NT2/D1 (cell line): ENCODE results near the gene SLC2A6.
A peak's percentile ranks its signal among the peaks of the same experiment; 100 is the strongest.

Source experiments
- DNase-seq: peaks from one replicate; pipeline ENCODE4 v3.0.0-alpha.2; 2011; ENCODE audit warnings: low read depth, low spot score
- H3K27me3 ChIP-seq: 2 replicates; pipeline ENCODE4 v1.6.0; 2011; ENCODE audit warnings: mild to moderate bottlenecking; ENCODE audit not compliant: insufficient read length, insufficient read depth
- H3K36me3 ChIP-seq: 2 replicates; pipeline ENCODE4 v1.6.1; 2011; ENCODE audit warnings: mild to moderate bottlenecking, low read length, mixed read lengths; ENCODE audit not compliant: insufficient read depth, insufficient read length
- H3K4me1 ChIP-seq: 2 replicates; pipeline ENCODE4 v1.5.1; 2011; ENCODE audit not compliant: insufficient read depth, insufficient read length
- H3K4me3 ChIP-seq: 2 replicates; pipeline ENCODE4 v1.5.1; 2011; ENCODE audit warnings: low read depth; ENCODE audit not compliant: insufficient read length
- H3K9ac ChIP-seq: 2 replicates; pipeline ENCODE4 v1.6.0; 2011; ENCODE audit warnings: low read depth; ENCODE audit not compliant: insufficient read length
- H3K9me3 ChIP-seq: 2 replicates; pipeline ENCODE4 v1.5.1; 2011; ENCODE audit warnings: mild to moderate bottlenecking, low read length; ENCODE audit not compliant: insufficient read depth
- SUZ12 ChIP-seq: IDR thresholded peaks from 2 replicates; pipeline ENCODE4 v1.6.1; 2011; ENCODE audit not compliant: insufficient read length, insufficient read depth; ENCODE audit errors: extremely low read depth
- YY1 ChIP-seq: IDR thresholded peaks from 2 replicates; pipeline ENCODE4 v1.6.1; 2011; ENCODE audit not compliant: insufficient read length, insufficient read depth
- ZNF274 ChIP-seq: IDR thresholded peaks from 2 replicates; pipeline ENCODE4 v1.6.1; 2011; ENCODE audit warnings: mild to moderate bottlenecking, low read depth, low read length

SLC2A6 gene

GRCh38 chr9:133472753-133473378 lies 6.0 kb downstream of the SLC2A6 start:
- H3K4me3 ChIP-seq, result no peak overlapping the region
- TF ChIP-seq SUZ12, result no peak
- TF ChIP-seq ZNF274, result no peak
- no peak for TF ChIP-seq YY1
- H3K27me3 ChIP-seq, result no peaks in the 10 kb centered on the region
- no peaks in the 10 kb centered on the region for H3K9me3 ChIP-seq
- H3K9ac ChIP-seq, result no peak overlapping the region
- DNase-seq, result no peak
- H3K4me1 ChIP-seq, result peaks cover 10% of the 10 kb centered on the region
- peaks cover 71% of the 10 kb centered on the region for H3K36me3 ChIP-seq

DNA sequence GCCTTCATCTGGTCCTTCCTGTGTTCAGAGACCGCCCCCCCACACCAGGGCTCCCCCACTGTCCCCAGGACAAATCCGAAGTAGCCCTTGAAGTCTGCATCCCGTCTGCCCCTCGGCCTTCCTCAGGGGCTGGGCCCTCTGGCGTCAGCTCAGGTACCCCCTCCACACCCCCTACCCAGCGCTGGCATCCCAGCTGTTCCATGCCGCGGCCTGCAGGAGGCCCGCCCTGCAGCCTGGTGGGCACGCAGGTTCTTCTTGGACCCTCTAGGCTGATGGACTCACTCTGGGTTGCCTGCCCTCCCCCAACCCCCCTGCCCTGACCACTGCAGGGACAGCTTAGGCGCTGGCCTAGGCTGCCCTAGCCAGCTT lies 6.6 kb downstream of the SLC2A6 start:
- H3K9ac ChIP-seq, result no peak overlapping the region
- H3K4me3 ChIP-seq, result no peak overlapping the region
- no peak for TF ChIP-seq SUZ12
- no peak for TF ChIP-seq ZNF274
- no peak for TF ChIP-seq YY1
- no peaks in the 10 kb centered on the region for H3K9me3 ChIP-seq
- DNase-seq, result no peak
- H3K4me1 ChIP-seq, result peaks cover 10% of the 10 kb centered on the region
- peaks cover 68% of the 10 kb centered on the region for H3K36me3 ChIP-seq
- no peaks in the 10 kb centered on the region for H3K27me3 ChIP-seq

DNA sequence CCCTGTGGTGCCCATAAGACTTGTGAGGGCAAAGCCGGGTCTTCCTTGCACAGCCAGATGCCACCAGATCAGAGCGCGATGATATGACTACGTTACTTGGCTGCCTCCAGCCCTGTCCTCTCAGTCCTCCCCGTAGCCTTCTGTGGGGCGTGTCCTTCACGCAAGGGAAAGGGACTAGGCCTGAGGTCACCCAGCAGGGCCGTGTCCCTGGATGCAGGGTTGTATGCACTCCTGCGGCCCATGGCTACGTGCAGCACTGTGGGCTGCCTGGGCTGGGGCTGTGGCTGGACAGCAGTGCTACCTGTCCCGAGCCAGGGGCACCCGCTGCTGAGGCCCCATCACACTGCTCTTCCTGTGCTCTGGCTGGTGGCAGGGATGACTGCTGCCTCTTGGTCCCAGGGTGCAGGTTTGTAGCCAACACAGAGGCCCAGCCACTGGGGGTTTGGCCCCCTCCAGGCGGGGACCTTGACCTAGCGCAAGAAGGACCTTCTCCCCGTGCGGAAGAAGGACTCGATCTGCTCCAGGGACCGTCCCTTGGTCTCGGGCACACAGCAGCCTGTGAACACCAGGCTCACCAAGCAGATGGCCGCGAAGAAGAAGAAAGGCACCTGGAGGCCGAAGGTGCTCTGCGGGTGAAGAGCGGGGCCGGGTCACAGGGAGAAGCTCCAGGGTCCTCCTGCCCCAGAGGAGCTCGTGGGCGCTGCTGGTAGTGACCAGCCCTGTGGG lies 7.2 kb downstream of the SLC2A6 start:
- Histone ChIP-seq H3K4me1 (peaks cover 10% of the 10 kb centered on the region), H3K36me3 (peaks cover 63% of the 10 kb centered on the region)

DNA sequence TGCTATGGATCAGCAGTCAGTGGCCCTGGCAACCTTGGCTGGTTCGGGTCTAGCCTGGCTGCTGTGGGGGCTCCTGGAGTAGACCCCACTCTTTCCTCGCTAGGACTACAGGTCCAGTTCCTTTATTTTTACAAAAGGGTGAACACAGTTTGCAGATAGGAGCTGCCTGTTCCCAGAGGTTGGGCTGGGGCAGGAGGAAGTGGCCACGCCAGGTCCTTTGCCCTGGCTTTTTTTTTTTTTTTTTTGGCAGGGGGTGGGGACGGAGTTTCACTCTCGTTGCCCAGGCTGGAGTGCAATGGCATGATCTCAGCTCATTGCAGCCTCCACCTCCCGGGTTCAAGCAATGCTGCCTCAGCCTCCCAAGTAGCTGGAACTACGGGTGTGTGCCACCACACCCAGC lies 7.9 kb downstream of the SLC2A6 start:
- H3K9me3 ChIP-seq, result no peaks in the 10 kb centered on the region

More for the DNA sequence above, 7.2 kb downstream of the SLC2A6 start:
- H3K9ac ChIP-seq, result peak overlapping the region; percentile 21
- no peaks in the 10 kb centered on the region for H3K27me3 ChIP-seq
- TF ChIP-seq SUZ12, result no peak
- no peak for TF ChIP-seq YY1
- no peak for TF ChIP-seq ZNF274
- DNase-seq, result no peak
- H3K4me3 ChIP-seq, result no peak overlapping the region
- H3K9me3 ChIP-seq, result no peaks in the 10 kb centered on the region

DNA sequence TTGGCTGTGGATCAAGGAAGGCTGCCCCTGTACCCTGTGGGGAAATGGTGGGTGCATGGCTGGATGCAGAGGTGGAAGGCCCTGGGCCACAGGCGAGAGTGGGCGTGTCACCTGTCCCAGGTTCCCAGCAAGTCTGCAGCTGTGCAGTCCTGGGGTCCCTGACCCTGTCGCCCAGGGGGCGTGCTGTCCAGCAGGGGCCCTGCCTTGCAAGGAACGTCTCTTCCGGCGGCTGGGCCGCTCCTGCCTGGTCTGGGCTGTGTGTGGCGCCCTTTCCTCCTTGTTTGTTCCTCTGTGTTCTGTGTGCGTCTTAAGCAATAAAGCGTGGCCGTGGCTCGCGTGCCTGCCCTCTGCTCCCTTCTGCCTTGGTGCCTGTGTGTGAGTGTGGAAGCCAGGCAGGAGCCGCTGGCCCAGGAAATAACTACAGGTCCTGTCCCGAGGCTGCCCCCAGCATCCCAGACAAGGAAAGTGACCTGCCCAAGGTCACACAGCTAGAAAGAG lies 8.4 kb downstream of the SLC2A6 start:
- peaks cover 52% of the 10 kb centered on the region for H3K36me3 ChIP-seq
- H3K9ac ChIP-seq, result peak overlapping the region; percentile 63
- DNase-seq, result no peak
- no peaks in the 10 kb centered on the region for H3K27me3 ChIP-seq
- peaks cover 7% of the 10 kb centered on the region for H3K4me1 ChIP-seq
- TF ChIP-seq ZNF274, result no peak
- TF ChIP-seq SUZ12, result no peak
- H3K4me3 ChIP-seq, result no peak overlapping the region
- H3K9me3 ChIP-seq, result no peaks in the 10 kb centered on the region

More for the DNA sequence above, 7.9 kb downstream of the SLC2A6 start:
- Histone ChIP-seq H3K9ac (no peak overlapping the region), H3K36me3 (peaks cover 55% of the 10 kb centered on the region), H3K4me3 (no peak overlapping the region), H3K4me1 (peaks cover 9% of the 10 kb centered on the region), H3K27me3 (no peaks in the 10 kb centered on the region)
- no peak for DNase-seq
- TF ChIP-seq YY1 (no peak), SUZ12 (no peak), ZNF274 (no peak)

DNA sequence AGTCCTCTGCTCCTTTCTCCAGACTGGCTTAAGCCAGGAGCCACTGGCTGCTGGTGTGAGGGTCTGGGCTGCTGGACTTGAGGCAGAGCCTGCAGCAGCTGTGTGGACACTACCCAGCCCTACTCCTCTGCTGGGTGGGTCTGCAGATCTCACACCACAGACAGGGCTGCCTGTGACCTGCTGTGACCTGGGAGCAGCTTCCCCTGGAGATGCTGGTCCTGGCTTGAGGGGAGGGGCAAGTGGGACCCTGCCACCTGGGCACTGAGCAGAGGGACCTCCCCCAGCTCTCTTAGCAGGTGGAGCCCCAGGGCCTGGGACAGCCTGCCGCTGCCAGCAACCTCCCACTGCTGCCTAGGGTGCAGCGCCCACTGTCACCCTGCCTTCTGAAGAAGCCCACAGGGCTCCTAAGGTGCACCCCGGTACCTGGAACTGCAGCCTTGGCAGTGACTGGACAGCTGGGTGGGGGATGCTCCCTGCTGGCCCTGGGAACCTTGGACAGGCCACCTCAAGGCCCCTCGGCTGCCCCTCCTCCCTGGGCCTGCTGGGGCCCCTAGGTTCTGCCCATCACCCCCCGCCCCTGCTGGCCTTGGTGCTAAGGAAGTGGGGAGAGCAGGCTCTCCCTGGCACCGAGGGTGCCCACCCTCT lies 10.0 kb downstream of the SLC2A6 start:
- Histone ChIP-seq H3K36me3 (peaks cover 43% of the 10 kb centered on the region), H3K4me3 (no peak overlapping the region), H3K9me3 (no peaks in the 10 kb centered on the region), H3K27me3 (no peaks in the 10 kb centered on the region), H3K4me1 (peaks cover 7% of the 10 kb centered on the region), H3K9ac (peak overlapping the region; percentile 3)
- TF ChIP-seq SUZ12, result no peak
- no peak for TF ChIP-seq ZNF274
- no peak for TF ChIP-seq YY1
- no peak for DNase-seq

- DNase-seq, result no peak
- Histone ChIP-seq H3K9ac (peak overlapping the region; percentile 3), H3K36me3 (peaks cover 38% of the 10 kb centered on the region), H3K4me3 (no peak overlapping the region), H3K27me3 (no peaks in the 10 kb centered on the region), H3K4me1 (peaks cover 7% of the 10 kb centered on the region), H3K9me3 (no peaks in the 10 kb centered on the region)
- no peak for TF ChIP-seq ZNF274
- no peak for TF ChIP-seq YY1
- TF ChIP-seq SUZ12, result no peak
These were observed 10.5 kb downstream of the SLC2A6 start for GRCh38 chr9:133468374-133468773.
